ENCODE measurements around the gene FCHSD2. TPM values are rescaled to one million over a fixed set of nuclear protein-coding genes. Genes with fewer than 3 reads are reported as not detected.

The FCHSD2 gene
- total RNA-seq, 1 donor from 2014 or later = 43.4 TPM

DNA sequence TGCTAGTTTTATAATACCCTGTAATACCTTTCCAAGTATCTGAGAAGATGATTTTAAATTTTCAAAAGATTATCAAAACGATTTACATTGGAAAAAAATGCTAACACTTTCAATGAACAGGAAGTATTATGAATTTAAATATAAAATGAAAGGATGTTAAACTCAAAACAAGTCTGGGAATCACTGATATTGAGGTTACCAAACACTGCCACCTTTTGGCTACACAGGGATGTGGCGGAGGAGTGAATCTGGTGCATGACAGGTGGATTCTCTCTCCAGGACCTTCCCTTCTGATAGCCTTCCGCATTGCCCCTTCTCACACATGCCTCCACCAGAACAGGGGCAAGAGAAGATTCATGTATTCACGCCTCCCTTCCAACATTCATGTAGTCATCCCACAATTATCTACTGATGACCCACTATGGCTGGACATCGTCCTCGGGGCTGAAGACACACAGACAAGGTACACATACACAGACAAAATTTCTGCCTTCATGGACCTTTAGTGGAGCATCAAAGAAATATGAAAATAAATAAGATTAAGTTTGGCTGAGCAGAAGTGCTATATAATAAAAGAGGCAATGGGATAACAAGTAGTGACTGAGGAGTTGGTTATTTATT lies 293.2 kb downstream of the FCHSD2 start:
- DNase-seq = no peak
- Histone ChIP-seq H3K27ac (replicated peaks) (peak overlapping the region; percentile 6), H3K9me3 (replicated peaks) (no peaks in the 10 kb centered on the region), H3K36me3 (peaks cover 7% of the 10 kb centered on the region), H3K27me3 (ENCODE audit: low read depth) (no peaks in the 10 kb centered on the region), H3K4me1 (peaks cover 18% of the 10 kb centered on the region), H3K4me3 (no peak overlapping the region)
- intact Hi-C loops (cut with micrococcal nuclease) = no loop called here
- TF ChIP-seq, protein P1, sequence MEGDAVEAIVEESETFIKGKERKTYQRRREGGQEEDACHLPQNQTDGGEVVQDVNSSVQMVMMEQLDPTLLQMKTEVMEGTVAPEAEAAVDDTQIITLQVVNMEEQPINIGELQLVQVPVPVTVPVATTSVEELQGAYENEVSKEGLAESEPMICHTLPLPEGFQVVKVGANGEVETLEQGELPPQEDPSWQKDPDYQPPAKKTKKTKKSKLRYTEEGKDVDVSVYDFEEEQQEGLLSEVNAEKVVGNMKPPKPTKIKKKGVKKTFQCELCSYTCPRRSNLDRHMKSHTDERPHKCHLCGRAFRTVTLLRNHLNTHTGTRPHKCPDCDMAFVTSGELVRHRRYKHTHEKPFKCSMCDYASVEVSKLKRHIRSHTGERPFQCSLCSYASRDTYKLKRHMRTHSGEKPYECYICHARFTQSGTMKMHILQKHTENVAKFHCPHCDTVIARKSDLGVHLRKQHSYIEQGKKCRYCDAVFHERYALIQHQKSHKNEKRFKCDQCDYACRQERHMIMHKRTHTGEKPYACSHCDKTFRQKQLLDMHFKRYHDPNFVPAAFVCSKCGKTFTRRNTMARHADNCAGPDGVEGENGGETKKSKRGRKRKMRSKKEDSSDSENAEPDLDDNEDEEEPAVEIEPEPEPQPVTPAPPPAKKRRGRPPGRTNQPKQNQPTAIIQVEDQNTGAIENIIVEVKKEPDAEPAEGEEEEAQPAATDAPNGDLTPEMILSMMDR (IDR thresholded peaks at IDR 0.05; ENCODE audit: borderline replicate concordance) = peak; percentile 82

DNA sequence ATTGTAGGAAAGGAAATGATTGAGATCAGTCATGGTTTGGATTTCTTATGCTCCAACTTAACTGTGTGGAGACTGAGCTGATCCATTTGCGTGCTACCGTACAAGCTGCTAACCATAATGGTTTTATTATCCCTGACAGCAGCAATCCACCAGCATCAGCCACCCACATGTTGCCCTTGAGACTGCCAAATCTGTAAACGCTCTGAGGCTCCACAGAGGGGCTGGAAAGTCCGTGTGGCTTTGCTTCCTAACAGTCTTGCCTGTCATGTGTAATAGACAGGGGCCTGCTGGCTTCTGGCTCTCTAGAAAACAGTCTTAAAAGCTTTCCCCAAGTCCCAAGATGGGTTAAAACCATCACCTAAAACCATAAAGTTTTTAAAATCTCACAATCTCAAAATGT lies 297.8 kb downstream of the FCHSD2 start:
- Histone ChIP-seq H3K9me3 (replicated peaks) (no peaks in the 10 kb centered on the region), H3K27ac (replicated peaks) (peak overlapping the region; percentile 84), H3K36me3 (peaks cover 35% of the 10 kb centered on the region), H3K27me3 (ENCODE audit: low read depth) (no peaks in the 10 kb centered on the region), H3K4me1 (peaks cover 61% of the 10 kb centered on the region), H3K4me3 (no peak overlapping the region)
- intact Hi-C loops (cut with micrococcal nuclease) = no loop called here
- no peak for DNase-seq
- TF ChIP-seq, protein P1 (IDR thresholded peaks at IDR 0.05; ENCODE audit: borderline replicate concordance) = no peak

DNA sequence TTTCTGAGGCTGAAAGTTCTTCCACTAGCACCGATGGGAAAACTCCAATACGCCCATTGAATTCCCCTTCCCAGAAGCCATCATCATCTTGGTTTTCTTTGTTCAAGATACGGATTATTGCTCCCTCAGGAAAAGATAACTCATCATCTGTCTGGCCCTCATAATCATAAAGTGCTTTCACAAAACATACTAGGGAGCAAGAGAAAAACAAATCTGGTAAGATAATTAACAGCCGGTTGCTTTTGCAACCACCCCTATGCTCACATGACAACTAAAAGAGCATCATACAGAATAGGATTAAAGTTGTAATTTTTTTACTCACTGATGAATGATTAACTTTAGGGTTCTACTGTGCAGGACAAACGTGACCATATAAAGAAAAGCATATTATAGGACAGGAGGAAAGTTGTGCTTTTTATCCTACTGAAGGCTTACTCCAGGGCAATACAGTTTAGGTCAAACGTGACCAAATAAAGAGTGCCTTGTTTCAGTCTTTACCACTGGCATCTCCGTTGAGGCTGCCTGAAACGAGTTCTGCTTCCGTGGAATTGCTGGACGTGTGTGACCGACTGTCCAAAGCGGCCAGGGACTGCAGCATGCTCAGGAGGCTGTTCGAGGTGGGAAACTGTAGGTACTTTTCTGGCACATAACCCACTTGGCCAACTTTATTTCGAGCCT lies 299.3 kb downstream of the FCHSD2 start:
- H3K9me3 ChIP-seq (replicated peaks) = no peaks in the 10 kb centered on the region
- no peaks in the 10 kb centered on the region for H3K27me3 ChIP-seq (ENCODE audit: low read depth)
- H3K36me3 ChIP-seq = peaks cover 45% of the 10 kb centered on the region
- peaks cover 66% of the 10 kb centered on the region for H3K4me1 ChIP-seq
- TF ChIP-seq, protein P1 (IDR thresholded peaks at IDR 0.05; ENCODE audit: borderline replicate concordance) = no peak
- DNase-seq = no peak
- H3K4me3 ChIP-seq = no peak overlapping the region
- H3K27ac ChIP-seq (replicated peaks) = peak overlapping the region; percentile 84
- intact Hi-C loops (cut with micrococcal nuclease) = no loop called here

DNA sequence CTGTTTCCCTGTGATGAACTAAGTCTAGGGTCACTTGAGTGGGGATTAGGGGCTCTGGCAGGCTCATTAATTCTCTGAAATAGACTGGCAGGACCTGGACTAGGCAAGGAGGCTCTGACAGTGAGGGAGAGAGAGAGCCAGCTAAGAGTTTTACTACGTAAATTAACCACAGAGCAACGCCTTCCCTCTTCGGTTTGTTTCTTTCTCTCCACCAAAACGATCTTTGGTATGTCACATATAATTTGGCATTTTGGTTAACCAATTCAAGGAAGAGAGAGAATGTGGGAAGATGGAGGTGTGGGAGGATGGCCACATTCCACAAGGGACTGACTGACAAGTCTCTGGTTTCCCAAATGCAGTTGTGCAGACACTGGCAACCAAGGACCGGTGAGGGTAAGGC lies 300.0 kb downstream of the FCHSD2 start:
- H3K4me1 ChIP-seq = peaks cover 73% of the 10 kb centered on the region

DNA sequence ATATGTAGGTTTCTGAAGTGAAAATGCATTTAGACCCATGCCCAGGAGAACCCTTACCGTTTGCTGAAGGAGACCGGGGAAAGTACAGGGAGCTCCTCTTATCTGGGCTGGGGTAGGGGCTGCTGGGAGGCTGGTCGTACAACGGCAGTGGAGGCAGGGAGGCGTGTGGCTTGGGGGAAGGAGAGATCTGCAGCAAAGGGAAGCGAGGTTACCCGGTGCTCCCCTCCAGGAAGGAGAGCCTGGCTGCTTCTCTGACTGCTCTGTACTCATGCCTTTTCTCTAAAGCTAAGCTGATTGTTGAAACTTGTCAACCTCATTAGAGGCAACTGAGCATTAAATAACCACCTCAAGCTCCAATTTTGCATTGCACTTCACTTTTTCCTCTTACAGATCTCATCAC lies 300.7 kb downstream of the FCHSD2 start:
- Histone ChIP-seq H3K4me3 (no peak overlapping the region), H3K4me1 (peaks cover 80% of the 10 kb centered on the region), H3K9me3 (replicated peaks) (no peaks in the 10 kb centered on the region), H3K27me3 (ENCODE audit: low read depth) (no peaks in the 10 kb centered on the region), H3K36me3 (peaks cover 52% of the 10 kb centered on the region), H3K27ac (replicated peaks) (peak overlapping the region; percentile 84)
- TF ChIP-seq, protein P1 (IDR thresholded peaks at IDR 0.05; ENCODE audit: borderline replicate concordance) = no peak
- DNase-seq = no peak
- intact Hi-C loops (cut with micrococcal nuclease) = no loop called here

More for the DNA sequence above, 300.0 kb downstream of the FCHSD2 start:
- Histone ChIP-seq H3K4me3 (no peak overlapping the region), H3K27me3 (ENCODE audit: low read depth) (no peaks in the 10 kb centered on the region), H3K36me3 (peaks cover 52% of the 10 kb centered on the region), H3K9me3 (replicated peaks) (no peaks in the 10 kb centered on the region), H3K27ac (replicated peaks) (peak overlapping the region; percentile 84)
- intact Hi-C loops (cut with micrococcal nuclease) = no loop called here
- DNase-seq = no peak
- TF ChIP-seq, protein P1 (IDR thresholded peaks at IDR 0.05; ENCODE audit: borderline replicate concordance) = no peak

All from left ventricle myocardium inferior (tissue), 1 donor.